Cardiac muscle cell (in vitro differentiated cells and primary cell): ENCODE results near the gene RALB. TPM values are rescaled to one million over a fixed set of nuclear protein-coding genes. Genes with fewer than 3 reads are reported as not detected.

Experiments used
- DNase-seq, 2 donors: peaks; one replicate each; pipeline versions ENCODE4 v3.0.0 to v3.0.0-alpha.2; 2010 to 2017; ENCODE audit warnings: low read depth in 1 of 2, low spot score in 1 of 2
- H3K27ac ChIP-seq: fragments of 200-600 bp; sonication (generic); 2 replicates; pipeline ENCODE4 v1.5.1; 2016
- H3K27me3 ChIP-seq: fragments of 200-600 bp; sonication (generic); 2 replicates; pipeline ENCODE4 v1.6.0; 2016; ENCODE audit warnings: control low read depth
- H3K36me3 ChIP-seq: fragments of 200-600 bp; sonication (generic); 2 replicates; pipeline ENCODE4 v1.5.1; 2016; ENCODE audit warnings: control low read depth
- H3K4me1 ChIP-seq: fragments of 200-600 bp; sonication (generic); 2 replicates; pipeline ENCODE4 v1.8.1; 2017; ENCODE audit warnings: low read depth, mild to moderate bottlenecking, mixed run types
- H3K4me3 ChIP-seq: fragments of 200-600 bp; sonication (generic); 2 replicates; pipeline ENCODE4 v1.5.1; 2016; ENCODE audit warnings: mild to moderate bottlenecking
- H3K9me3 ChIP-seq: fragments of 200-600 bp; sonication (generic); 2 replicates; pipeline ENCODE4 v1.5.1; 2017; ENCODE audit warnings: low read depth, mild to moderate bottlenecking, control low read depth
- CTCF ChIP-seq: IDR thresholded peaks from 2 replicates; pipeline ENCODE4 v1.5.1; 2012; ENCODE audit warnings: low read depth, mild to moderate bottlenecking, low read length
- polyA plus RNA-seq: library from polyadenylated mRNA; unstranded; fragments of >200 nt; fragmentation: Nextera tagmentation; extraction: Ambion mirVana; gene quantifications from 2 replicates; pipeline ENCODE4 v1.2.1, GENCODE V29; 2016
- total RNA-seq: library from RNA; depleted of rRNA; stranded (reverse); fragments of >200 nt; gene quantifications from 2 replicates; pipeline ENCODE4 v1.2.3, GENCODE V29; 2016

The RALB gene
- total and polyA plus RNA-seq, 2 experiments from 2014 or later = 26.5 to 50.8 TPM

- no peak for DNase-seq
- no peak for TF ChIP-seq CTCF
- no peaks in the 10 kb centered on the region for H3K9me3 ChIP-seq
- H3K27ac ChIP-seq = no peak overlapping the region
- peaks cover 77% of the 10 kb centered on the region for H3K27me3 ChIP-seq
- peaks cover 4% of the 10 kb centered on the region for H3K4me1 ChIP-seq
- no peaks in the 10 kb centered on the region for H3K36me3 ChIP-seq
- no peak overlapping the region for H3K4me3 ChIP-seq
These were observed 89.8 kb downstream of the RALB start for GRCh38 chr2:120342446-120342845.

GRCh38 chr2:120343100-120343432 is 90.4 kb downstream of the RALB start:
- peaks cover 83% of the 10 kb centered on the region for H3K27me3 ChIP-seq
- no peak for DNase-seq
- TF ChIP-seq CTCF = no peak
- H3K9me3 ChIP-seq = no peaks in the 10 kb centered on the region
- H3K27ac ChIP-seq = no peak overlapping the region
- H3K36me3 ChIP-seq = no peaks in the 10 kb centered on the region
- no peak overlapping the region for H3K4me3 ChIP-seq
- H3K4me1 ChIP-seq = peaks cover 4% of the 10 kb centered on the region

- DNase-seq = peak; percentile 90 to 92
- Histone ChIP-seq H3K9me3 (no peaks in the 10 kb centered on the region), H3K27me3 (peaks cover 84% of the 10 kb centered on the region), H3K36me3 (no peaks in the 10 kb centered on the region), H3K4me1 (peaks cover 4% of the 10 kb centered on the region), H3K4me3 (no peak overlapping the region), H3K27ac (no peak overlapping the region)
- TF ChIP-seq CTCF = peak; percentile 85
These were observed 90.9 kb downstream of the RALB start for GRCh38 chr2:120343433-120344105.

Other genes with a start within 250 kb of the RALB start
- 18.4 and 24.6 TPM in 2 replicates for gene EPB41L5, start 239.8 kb upstream of the RALB start, total RNA-seq
- gene EPB41L5, start 239.8 kb upstream of the RALB start, polyA plus RNA-seq = 14.9 and 24.9 TPM in 2 replicates
- gene TMEM185B, start 29.5 kb upstream of the RALB start, total RNA-seq = 32.9 and 43.4 TPM in 2 replicates
- 21.3 and 25.0 TPM in 2 replicates for gene TMEM185B, start 29.5 kb upstream of the RALB start, polyA plus RNA-seq
- gene INHBB, start 93.3 kb downstream of the RALB start, total RNA-seq = not detected in 2 replicates
- gene INHBB, start 93.3 kb downstream of the RALB start, polyA plus RNA-seq = not detected in 2 replicates